Lung (tissue), 13 donors: ENCODE results near the gene ARR3. TPM values are rescaled to one million over a fixed set of nuclear protein-coding genes. Genes with fewer than 3 reads are reported as not detected.

Experiments
- ATAC-seq: fragments of 200-7000 bp; cut with Tn5 transposase; one replicate; pipeline ENCODE4 v1.9.1; 2020; ENCODE audit warnings: moderate number of reproducible peaks; ENCODE audit not compliant: insufficient read depth, low FRiP score
- DNase-seq, 3 donors: peaks; one replicate each; pipeline ENCODE4 v3.0.0-alpha.2; 2013 to 2017
- H3K27ac ChIP-seq, 2 donors: one replicate each; pipeline ENCODE4 v1.5.1; 2013; ENCODE audit warnings: mild to moderate bottlenecking in 2 of 2, moderate library complexity in 2 of 2, control low read depth in 1 of 2, inconsistent platforms in 1 of 2, low read depth in 1 of 2, low read length in 1 of 2
- H3K27me3 ChIP-seq, 3 donors: one replicate each; pipeline ENCODE4 v1.5.1; 2013; ENCODE audit warnings: low read length in 2 of 3; ENCODE audit not compliant: control insufficient read depth in 3 of 3, insufficient read depth in 3 of 3
- H3K36me3 ChIP-seq, 4 donors: one replicate each; pipeline ENCODE4 v1.5.1; 2013; ENCODE audit warnings: low read length in 4 of 4, mild to moderate bottlenecking in 1 of 4, moderate library complexity in 1 of 4; ENCODE audit not compliant: control insufficient read depth in 4 of 4, insufficient read depth in 4 of 4
- H3K4me1 ChIP-seq, 5 donors: one replicate each; pipeline ENCODE4 v1.5.1; 2013; ENCODE audit warnings: low read length in 5 of 5, mild to moderate bottlenecking in 2 of 5, moderate library complexity in 1 of 5; ENCODE audit not compliant: control insufficient read depth in 5 of 5, insufficient read depth in 5 of 5
- H3K4me3 ChIP-seq: one replicate; pipeline ENCODE4 v1.5.1; 2013; ENCODE audit warnings: mild to moderate bottlenecking, control low read depth, moderate library complexity
- H3K9ac ChIP-seq, 2 donors: one replicate each; pipeline ENCODE4 v1.5.1; 2013; ENCODE audit warnings: low read length in 2 of 2, control low read depth in 1 of 2; ENCODE audit not compliant: insufficient read depth in 1 of 2
- H3K9me3 ChIP-seq, 4 donors: one replicate each; pipeline ENCODE4 v1.5.1; 2013; ENCODE audit warnings: low read length in 3 of 4, mild to moderate bottlenecking in 1 of 4, moderate library complexity in 1 of 4; ENCODE audit not compliant: control insufficient read depth in 4 of 4, insufficient read depth in 3 of 4
- CTCF ChIP-seq: IDR thresholded peaks from 2 replicates; pipeline ENCODE4 v1.5.1; 2012; ENCODE audit warnings: mild to moderate bottlenecking; ENCODE audit errors: control extremely low read depth, extremely low read depth
- WGBS, 2 donors: extraction: QIAGEN DNeasy Blood & Tissue Kit; methylation state at CpG; one replicate each; pipeline ENCODE4 v1.1.7; 2013; 5-methylcytosine and 5-hydroxymethylcytosine counted together
- polyA plus RNA-seq, 2 donors: library from polyadenylated mRNA; stranded (reverse); fragments of 200-250 nt; gene quantifications; one replicate each; pipeline ENCODE4 v1.2.1, GENCODE V29; 2013
- small RNA-seq: library from RNA; depleted of rRNA; stranded (forward); fragments of <200 nt; gene quantifications from one replicate; pipeline ENCODE3, GENCODE V24; 2014; ENCODE audit warnings: low replicate concordance
- total RNA-seq, 2 donors: library from RNA; depleted of rRNA in 1 of 2; stranded (reverse); fragments of >200 nt in 1 of 2; gene quantifications; one replicate each; pipeline ENCODE4 v1.2.1, GENCODE V29; 2014 to 2021
- donor health status: control.
- donor health status: control.
- donor health status: Bipolar disorder and iron deficiency.
- donor health status: healthy.
- donor health status: DM: yes; HTN: yes; CAD: no.

ARR3 gene
- total and polyA plus RNA-seq, 4 donors, result not detected

- Histone ChIP-seq H3K9ac (no peak overlapping the region), H3K27ac (no peak overlapping the region), H3K4me3 (no peak overlapping the region), H3K36me3 (no peaks in the 10 kb centered on the region), H3K9me3 (no peaks in the 10 kb centered on the region), H3K27me3 (no peaks in the 10 kb centered on the region), H3K4me1 (no peaks in the 10 kb centered on the region)
- no peak for ATAC-seq
- WGBS, 2 donors, result 85 to 98% methylated on average over 2 of the region's 2 CpGs
- TF ChIP-seq CTCF, result no peak
- DNase-seq, result no peak
Measured at GRCh38 chrX:70324326-70324725, 56.2 kb downstream of the ARR3 start.

- WGBS, 2 donors, result 60 to 94% methylated on average over 1 of the region's 1 CpG
- TF ChIP-seq CTCF, result no peak
- Histone ChIP-seq H3K36me3 (no peaks in the 10 kb centered on the region), H3K9ac (no peak overlapping the region), H3K27ac (no peak overlapping the region), H3K27me3 (no peaks in the 10 kb centered on the region), H3K4me1 (no peaks in the 10 kb centered on the region), H3K9me3 (no peaks in the 10 kb centered on the region), H3K4me3 (no peak overlapping the region)
- ATAC-seq (no peak), DNase-seq (no peak)
Measured at GRCh38 chrX:70331161-70331560, 63.0 kb downstream of the ARR3 start.

Small RNA genes lying within 50 kb of the gene (small RNA-seq; reads per million reads assigned to genes)
- gene RNA5SP507, result not detected

Other genes starting within 250 kb of the ARR3 start
- gene AWAT2, start 218.4 kb upstream of the ARR3 start, total RNA-seq, result not detected
- under 1 TPM in 1 of 2 donors, not detected in 1; 0.07 TPM for gene AWAT2, start 218.4 kb upstream of the ARR3 start, polyA plus RNA-seq
- gene OTUD6A, start 205.9 kb upstream of the ARR3 start, total RNA-seq, result not detected
- not detected for gene OTUD6A, start 205.9 kb upstream of the ARR3 start, polyA plus RNA-seq
- gene IGBP1, start 134.9 kb upstream of the ARR3 start, total RNA-seq, result 10 to 100 TPM; 35.5 to 69.1 TPM
- 10 to 100 TPM; 38.1 to 38.5 TPM for gene IGBP1, start 134.9 kb upstream of the ARR3 start, polyA plus RNA-seq
- not detected for gene DGAT2L6, start 90.9 kb upstream of the ARR3 start, total RNA-seq
- gene DGAT2L6, start 90.9 kb upstream of the ARR3 start, polyA plus RNA-seq, result not detected
- not detected for gene AWAT1, start 33.7 kb upstream of the ARR3 start, total RNA-seq
- gene AWAT1, start 33.7 kb upstream of the ARR3 start, polyA plus RNA-seq, result not detected
- 1 to 10 TPM in 1 of 2 donors, under 1 TPM in 1; 0.37 to 1.3 TPM for gene P2RY4, start 8.1 kb upstream of the ARR3 start, total RNA-seq
- gene P2RY4, start 8.1 kb upstream of the ARR3 start, polyA plus RNA-seq, result under 1 TPM; 0.06 to 0.08 TPM
- not detected for gene RAB41, start 13.8 kb downstream of the ARR3 start, total RNA-seq
- gene RAB41, start 13.8 kb downstream of the ARR3 start, polyA plus RNA-seq, result not detected
- gene PDZD11, start 21.6 kb downstream of the ARR3 start, total RNA-seq, result 10 to 100 TPM; 25.6 to 26.3 TPM
- gene PDZD11, start 21.6 kb downstream of the ARR3 start, polyA plus RNA-seq, result 10 to 100 TPM; 29.8 to 55.9 TPM
- 1 to 10 TPM in 1 of 2 donors, under 1 TPM in 1; 0.61 to 2.4 TPM for gene KIF4A, start 21.8 kb downstream of the ARR3 start, total RNA-seq
- gene KIF4A, start 21.8 kb downstream of the ARR3 start, polyA plus RNA-seq, result under 1 TPM; 0.33 to 0.66 TPM
- not detected for gene GDPD2, start 155.0 kb downstream of the ARR3 start, total RNA-seq
- gene GDPD2, start 155.0 kb downstream of the ARR3 start, polyA plus RNA-seq, result not detected
- gene DLG3, start 176.5 kb downstream of the ARR3 start, total RNA-seq, result 10 to 100 TPM; 26.7 to 31.5 TPM
- 10 to 100 TPM in 1 of 2 donors, 1 to 10 TPM in 1; 9.3 to 10.5 TPM for gene DLG3, start 176.5 kb downstream of the ARR3 start, polyA plus RNA-seq